B cell (primary cell): Measurements from ENCODE around the gene NDRG3.

Experiments
- CTCF ChIP-seq: fragments of 200-600 bp; IDR thresholded peaks from one replicate; pipeline ENCODE4 v1.8.0; 2022; ENCODE audit warnings: antibody characterized with exemption, mild to moderate bottlenecking
- EZH2 ChIP-seq: IDR thresholded peaks from 2 replicates; pipeline ENCODE4 v1.6.1; 2012; ENCODE audit warnings: borderline replicate concordance, low read depth, mild to moderate bottlenecking, moderate library complexity, low read length; ENCODE audit not compliant: insufficient read depth, poor library complexity, severe bottlenecking

- TF ChIP-seq CTCF = no peak
- no peak for TF ChIP-seq EZH2
These were observed 75.1 kb downstream of the NDRG3 start for GRCh38 chr20:36670665-36671357.
